Muscle of back (tissue), 11 donors: ENCODE measurements around the gene TCF19. TPM values are rescaled to one million over a fixed set of nuclear protein-coding genes. Genes with fewer than 3 reads are reported as not detected.
A peak's percentile ranks its signal among the peaks of the same experiment; 100 is the strongest.
"Not testable (repeated sequence)": the region's sequence is repeated elsewhere in the genome, so short reads cannot be mapped to it uniquely, and the experiment has no call there.

ENCODE experiments used
- DNase-seq, 3 donors: peaks; one replicate each; pipeline versions ENCODE4 v3.0.0 to v3.0.0-alpha.2; 2013
- polyA plus RNA-seq, 10 donors: library from polyadenylated mRNA; unstranded; fragments of 120-200 nt; gene quantifications; one replicate each; pipeline ENCODE4 v1.2.1, GENCODE V29; 2013; ENCODE audit not compliant: insufficient read length in 10 of 10

TCF19 gene
- polyA plus RNA-seq, 10 donors = 9.2 to 18.9 (median 11.9) TPM

DNA sequence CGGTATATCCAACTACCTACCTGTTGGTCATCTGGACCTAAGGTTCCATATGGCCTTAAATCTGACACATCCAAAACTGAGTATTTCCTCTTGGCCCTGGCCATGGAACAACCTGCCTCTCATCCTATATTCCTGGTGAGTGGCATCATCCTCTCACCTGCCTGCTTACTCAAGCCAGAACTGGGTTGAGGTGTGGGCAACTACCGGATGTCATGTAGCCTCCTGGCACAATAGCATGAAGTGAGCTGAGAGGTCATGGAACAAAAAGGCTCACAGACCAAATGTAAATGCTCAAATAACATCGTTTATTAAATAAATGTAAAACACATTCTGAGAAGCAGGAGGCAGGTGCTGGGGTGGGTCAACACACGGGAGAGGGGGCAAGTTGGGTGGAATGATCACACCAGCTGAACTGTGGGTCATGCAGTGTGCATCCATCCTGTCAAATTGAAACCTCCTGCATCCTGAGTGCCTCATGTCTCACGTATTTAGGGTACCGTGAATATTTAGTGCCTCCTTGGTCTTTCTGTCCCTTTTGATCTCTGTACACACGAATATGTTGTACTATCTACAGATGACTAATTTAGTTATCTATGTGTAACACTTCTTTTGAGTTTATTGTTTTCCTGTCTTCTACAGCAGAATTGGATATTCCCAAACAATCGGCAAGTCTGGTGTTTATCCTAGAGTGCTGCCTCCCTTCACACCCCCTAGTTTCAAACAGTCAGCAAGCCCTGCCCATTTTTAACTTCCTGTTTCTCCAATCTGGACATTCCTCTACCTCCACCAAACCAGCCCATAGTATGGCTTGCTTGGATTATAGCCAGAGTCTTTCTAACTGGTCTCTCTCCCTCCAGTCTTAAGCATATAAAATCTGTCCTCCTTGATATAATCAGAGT lies 20.0 kb downstream of the TCF19 start:
- no peak for DNase-seq

DNA sequence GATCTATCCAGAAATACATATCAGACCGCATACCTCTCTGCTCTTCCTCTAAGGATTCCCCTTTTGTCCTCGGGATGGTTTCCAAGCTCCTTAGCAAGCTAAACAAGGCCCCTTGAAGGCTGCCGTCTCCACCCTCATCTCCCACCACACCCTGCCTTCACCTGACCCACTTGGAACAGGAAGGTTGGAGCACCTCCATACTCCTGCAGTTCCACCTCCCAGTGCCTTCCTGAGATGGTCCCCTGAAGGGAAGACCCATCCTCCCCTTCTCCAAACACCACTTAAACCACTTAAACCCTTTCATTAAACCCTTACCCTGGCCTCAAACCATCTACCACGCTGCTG lies 20.6 kb downstream of the TCF19 start:
- DNase-seq = no peak

DNA sequence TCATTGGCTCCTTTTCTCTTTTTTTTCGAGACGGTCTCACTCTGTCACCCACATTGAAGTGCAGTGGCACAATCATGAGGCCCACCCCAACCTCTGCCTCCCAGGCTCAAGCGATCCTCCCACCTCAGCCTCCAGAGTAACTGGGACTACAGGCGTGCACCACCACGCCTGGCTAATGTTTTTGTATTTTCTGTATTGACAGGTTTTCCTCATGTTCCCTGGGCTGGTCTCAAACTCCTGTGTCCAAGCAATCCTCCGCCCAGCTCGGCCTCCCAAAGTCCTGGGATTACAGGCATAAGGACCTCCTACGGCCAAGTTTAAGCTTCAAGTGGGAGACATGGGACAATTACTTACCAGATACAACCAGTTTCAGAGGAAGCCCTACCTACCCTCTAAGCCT lies 21.5 kb downstream of the TCF19 start:
- DNase-seq = no peak

DNA sequence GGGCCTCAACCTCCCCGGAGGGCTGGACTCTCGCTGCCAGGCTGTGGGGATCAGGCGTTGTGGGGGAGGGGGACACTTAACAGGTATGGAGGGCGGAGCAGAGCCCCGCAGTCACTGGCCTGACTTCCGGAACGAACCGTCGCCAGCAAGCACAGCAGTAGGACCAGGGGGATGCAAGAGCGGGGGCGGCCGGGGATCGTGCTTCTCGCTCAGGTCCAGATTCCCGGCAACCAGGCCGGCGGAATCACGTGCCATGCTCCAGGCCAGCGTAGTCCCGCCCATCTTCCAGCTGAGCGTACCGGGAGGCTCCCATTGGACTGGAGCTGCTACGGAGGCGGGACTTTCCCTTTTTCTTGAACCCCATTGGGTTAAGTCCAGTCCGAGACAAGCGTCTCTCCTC lies 22.1 kb downstream of the TCF19 start:
- peak; percentile 46 to 85 (median 56) for DNase-seq

DNA sequence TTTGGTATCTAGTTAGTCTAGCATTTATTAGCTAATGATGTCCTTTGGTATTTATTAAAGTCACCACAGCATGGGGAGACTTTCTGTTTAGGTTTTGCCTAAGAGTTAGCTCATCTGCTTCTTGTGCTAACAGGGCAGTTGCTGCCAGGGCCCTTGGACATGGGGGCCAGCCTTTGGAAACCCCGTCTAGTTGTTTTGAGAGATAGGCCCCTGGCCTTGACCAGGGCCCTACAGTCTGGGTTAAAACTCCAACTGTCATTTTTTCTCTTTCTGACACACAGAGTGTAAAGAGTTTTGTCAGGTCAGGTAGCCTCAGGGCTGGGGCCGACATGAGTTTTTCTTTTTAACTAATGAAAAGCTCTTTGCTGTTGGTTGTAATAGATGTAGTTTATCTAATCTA lies 24.9 kb downstream of the TCF19 start:
- DNase-seq = not testable (repeated sequence)

DNA sequence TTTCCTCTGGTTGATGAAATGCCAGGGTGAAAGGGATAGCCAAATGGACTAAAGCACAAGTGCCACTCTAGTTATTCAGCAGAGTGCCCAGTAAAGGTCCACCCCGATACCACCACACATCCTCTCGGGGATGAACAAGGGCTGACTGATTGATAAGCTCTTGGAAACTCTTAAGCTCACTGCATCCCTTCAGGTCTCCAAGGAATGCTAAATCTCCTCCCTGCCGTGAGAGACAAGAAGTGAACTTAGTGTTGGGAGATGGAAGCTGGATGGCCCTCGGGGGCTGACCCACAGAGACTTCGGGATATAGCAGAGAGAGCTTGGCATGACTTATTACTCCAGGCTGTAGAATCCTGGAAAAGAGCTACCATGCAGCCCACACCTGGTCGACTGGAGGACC lies 25.5 kb downstream of the TCF19 start:
- not testable (repeated sequence) for DNase-seq

DNA sequence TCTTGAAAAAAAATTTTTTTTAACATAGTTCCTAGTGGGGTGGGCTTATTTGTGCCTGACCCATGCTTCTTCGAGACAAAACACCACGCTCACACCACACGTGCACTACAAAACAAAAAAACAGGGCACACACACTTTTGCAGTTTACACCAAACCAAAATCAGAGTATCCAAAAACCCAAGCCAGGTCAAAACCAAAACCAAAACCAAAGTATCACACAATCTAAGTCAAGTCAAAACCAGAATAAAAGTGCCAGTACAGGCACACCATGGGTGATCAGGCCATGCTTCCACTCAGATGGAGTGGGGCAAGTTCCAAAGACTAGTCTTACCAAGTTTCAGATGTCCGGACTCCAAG lies 27.3 kb downstream of the TCF19 start:
- DNase-seq = not testable (repeated sequence)

DNA sequence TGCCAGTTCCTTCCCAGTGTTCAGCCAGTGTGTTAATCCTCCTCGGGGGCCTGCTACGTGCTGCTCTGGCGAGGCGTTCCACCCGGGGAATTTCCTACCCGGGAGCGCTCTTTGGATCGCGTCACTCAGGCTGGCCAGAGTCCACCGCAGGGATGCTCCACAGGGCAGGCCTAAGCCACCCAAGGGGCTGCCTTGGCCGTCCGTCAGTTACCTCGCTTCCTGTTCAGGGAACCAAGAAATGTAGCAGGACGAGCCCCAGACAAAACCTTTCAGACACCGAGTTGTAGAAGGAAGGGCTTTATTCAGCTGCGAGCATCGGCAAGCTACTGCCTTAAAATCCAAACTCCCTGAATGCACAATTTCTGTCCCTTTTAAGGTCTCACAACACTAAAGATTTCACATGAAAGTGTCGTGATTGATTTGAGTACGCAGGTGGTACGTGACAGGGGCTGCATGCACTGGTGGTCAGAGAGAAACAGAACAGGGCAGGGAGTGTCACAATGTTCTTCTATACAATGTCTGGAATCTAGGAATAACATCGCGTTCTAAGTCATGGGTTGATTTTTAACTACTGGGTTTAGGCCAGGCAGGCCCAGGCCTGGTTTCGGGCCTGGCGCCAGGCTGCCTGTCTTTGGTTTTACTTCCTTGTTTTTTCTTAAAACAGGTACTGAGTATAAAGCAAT lies 27.8 kb downstream of the TCF19 start:
- peak in 1 of 3 donors; percentile 22 for DNase-seq

DNA sequence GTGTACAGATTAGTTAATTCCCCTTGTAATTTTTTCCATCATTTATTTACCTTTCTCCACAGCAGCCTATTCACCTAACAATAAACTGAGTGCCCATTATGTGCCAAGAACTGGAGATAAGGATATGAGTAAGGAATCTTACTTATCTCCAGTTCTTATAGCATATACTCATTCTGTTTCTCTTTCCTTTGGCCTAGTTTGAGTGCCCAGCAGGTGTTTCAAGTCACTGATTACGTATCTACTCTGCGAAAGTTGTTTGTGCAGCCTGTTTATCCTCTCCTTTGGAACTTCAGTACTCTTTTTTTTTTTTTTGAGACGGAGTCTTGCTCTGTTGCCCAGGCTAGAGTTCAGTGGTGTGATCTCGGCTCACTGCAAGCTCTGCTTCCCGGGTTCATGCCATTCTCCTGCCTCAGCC lies 29.4 kb downstream of the TCF19 start:
- no peak for DNase-seq

DNA sequence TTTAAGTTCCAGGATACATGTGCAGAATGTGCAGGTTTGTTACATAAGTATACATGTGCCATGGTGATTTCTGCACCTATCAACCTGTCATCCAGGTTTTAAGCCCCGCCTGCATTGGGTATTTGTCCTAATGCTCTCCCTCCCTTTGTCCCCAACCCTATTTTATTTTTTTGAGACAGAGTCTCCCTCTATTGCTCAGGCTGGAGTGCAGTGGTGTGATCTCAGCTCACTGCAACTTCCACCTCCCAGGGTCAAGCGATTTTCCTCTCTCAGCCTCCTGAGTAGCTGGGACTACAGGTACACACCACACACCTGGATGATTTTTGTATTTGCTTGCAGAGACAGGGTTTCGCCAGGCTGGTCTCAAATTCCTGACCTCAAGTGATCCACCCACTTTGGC lies 30.8 kb downstream of the TCF19 start:
- not testable (repeated sequence) for DNase-seq

DNA sequence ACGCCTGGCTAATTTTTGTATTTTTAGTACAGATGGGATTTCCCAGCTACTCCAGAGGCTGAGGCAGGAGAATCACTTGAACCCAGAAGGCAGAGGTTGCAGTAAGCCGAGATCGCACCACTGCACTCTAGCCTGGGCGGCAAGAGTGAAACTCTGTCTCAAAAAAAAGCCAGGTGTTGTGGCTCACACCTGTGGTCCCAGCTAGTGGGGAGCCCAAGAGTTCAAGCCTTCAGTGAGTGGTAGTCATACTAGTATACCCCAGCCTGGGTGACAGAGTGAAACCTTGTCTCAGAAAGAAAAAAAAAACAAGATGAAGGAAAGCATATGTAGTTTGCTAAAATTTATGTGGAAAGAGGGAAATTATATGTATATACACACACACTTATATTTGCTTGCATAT lies 32.1 kb downstream of the TCF19 start:
- no peak for DNase-seq

DNA sequence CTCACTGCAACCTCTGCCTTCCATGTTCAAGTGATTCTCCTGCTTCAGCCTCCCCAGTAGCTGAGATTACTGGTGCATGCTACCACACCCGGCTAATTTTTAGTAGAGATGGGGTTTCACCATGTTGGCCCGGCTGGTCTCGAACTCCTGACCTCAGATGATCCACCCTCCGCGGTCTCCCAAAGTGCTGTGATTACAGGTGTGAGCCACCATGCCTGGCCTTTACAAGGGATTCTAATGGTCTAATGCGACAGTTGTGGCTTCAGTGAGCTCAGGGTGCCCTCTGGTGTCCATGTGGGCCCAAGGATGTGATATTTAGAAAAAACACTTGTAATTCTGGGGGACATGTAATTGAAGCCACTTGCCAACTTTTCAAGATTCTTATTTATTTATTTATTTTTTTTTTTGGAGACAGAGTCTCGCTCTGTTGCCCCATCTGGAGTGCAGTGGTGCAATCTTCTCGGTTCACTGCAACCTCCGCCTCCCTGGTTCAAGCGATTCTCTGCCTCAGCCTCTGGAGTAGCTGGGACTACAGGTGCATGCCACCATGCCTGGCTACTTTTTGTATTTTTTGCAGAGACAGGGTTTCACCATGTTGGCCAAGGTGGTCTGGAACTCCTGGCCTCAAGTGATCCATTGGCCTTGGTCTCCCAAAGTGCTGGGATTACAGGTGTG lies 34.2 kb downstream of the TCF19 start:
- DNase-seq = peak; percentile 50 to 77 (median 56)

DNA sequence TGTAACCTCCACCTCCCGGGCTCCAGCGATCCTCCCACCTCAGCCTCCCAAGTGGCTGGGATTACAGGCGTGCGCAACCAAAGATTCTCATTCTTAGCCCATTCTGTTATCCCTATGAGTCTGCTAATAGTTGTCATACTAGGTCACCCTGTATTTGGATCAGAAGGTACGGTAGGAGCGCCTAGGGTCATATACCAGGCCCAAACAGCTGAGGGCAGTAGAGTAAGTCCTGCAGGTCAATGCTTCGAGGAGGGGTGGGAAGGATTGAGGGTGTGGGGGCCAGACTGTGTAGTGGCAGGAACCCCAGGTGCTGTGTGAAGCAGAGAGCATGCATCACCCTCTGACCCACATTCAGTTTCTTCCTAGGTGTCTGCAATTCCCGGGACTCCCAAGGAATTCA lies 34.8 kb downstream of the TCF19 start:
- DNase-seq = no peak

DNA sequence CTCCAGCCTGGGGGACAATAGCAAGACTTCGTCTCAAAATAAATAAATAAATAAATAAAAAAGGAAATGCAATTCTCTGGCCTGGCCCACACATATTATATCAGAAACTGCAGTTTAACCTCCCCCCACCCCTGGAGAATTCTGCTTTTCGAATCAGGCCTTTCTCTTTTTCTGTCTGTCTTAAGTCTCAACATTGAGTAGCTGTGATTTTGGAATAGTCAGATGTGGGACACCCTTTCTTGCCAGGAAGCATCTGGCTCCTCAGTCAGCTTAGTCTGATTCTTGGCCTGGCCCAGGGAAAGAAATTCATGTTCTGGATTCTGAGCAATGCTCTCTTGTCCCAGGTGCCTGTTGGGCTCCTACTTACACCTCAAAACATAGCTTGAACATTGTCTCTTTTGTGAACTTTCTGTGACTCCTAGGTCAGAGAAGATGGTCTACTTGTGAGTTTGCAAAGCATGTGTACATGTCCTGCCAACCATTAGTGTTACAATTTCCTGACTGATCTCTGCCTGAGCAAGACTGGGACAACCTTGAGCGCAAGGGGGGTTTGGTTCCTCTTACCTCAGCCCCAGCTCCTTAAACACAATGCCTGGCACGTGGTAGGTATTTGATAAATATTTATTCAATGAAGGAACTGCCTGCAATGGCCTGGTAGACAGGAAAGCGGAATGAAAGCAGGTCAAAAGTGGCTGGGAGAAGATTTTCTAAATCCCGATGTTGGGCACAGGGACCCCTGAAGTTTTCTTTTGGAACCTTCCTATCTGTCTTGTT lies 35.9 kb downstream of the TCF19 start:
- DNase-seq = no peak

DNA sequence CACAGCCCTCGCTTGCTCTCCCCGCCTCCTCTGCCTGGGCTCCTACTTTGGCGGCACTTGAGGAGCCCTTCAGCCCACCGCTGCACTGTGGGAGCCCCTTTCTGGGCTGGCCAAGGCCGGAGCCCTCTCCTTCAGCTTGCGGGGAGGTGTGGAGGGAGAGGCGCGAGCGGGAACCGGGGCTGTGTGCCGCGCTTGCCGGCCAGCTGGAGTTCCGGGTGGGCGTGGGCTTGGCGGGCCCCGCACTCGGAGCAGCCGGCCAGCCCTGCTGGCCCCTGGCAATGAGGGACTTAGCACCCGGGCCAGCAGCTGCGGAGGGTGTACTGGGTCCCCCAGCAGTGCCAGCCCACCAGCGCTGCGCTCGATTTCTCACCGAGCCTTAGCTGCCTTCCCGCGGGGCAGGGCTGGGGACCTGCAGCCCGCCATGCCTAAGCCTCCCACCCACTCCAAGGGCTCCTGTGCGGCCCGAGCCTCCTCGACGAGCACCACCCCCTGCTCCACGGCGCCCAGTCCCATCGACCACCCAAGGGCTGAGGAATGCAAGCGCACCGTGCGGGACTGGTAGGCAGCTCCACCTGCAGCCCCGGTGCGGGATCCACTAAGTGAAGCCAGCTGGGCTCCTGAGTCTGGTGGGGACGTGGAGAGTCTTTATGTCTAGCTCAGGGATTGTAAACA lies 37.1 kb downstream of the TCF19 start:
- not testable (repeated sequence) for DNase-seq

DNA sequence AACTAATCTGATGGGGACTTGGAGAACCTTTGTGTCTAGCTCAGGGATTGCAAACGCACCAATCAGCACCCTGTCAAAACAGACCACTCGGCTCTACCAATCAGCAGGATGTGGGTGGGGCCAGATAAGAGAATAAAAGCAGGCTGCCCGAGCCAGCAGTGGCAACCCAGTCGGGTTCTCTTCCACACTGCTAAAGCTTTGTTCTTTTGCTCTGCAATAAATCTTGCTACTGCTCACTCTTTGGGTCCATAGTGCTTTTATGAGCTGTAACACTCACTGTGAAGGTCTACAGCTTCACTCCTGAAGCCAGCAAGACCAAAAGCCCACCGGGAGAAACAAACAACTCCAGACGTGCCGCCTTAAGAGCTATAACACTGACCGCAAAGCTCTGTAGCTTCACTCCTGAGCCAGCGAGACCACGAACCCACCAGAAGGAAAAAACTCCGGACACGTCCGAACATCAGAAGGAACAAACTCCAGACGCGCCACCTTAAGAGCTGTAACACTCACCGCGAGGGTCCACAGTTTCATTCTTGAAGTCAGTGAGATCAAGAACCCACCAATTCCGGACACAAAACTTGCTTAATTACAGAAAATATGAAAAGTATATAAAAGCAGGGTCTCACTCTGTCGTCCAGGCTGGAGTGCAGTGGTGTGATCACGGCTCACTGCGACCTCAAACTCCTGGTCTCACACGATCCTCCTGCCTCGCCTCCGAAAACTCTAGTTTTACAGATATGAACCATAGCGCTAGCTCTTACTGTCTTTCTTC lies 38.0 kb downstream of the TCF19 start:
- not testable (repeated sequence) for DNase-seq

DNA sequence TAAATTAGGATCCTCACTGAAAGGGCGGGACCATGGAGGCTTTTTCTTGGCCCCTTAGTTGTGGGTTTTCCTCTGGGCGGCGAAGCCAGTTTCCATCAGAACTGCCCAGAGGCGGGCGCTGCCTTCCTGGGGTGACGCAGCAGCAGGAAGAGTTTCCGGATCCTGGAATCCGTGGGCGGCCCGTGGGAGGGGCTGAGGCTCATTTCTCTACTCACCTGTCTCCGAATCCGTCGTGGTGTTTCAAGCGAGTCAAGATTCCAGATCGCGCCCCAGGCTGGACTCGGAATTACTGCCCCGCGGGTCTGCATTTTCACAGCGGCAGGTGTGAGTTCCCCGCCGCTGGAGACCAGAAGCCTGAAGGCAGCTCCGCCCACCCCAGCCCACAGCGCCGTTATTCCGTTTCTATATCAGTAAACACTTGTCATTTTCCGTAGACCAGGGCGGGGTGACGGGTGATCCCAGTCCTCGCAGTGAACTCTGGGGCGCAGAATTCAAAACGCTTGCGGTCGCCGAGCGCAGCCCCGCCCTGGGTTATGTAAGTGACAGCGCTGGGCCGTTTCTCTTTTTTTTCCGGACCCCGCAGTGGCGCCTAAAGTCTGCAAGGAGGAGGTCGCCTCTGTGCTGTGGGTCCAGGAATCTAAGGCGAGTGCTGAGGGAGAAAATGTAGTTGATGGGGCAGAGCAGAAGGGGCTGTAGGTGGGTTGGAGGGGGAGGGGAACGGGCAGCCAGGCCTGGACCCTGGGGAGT lies 39.3 kb downstream of the TCF19 start:
- peak; percentile 69 to 94 (median 86) for DNase-seq

DNA sequence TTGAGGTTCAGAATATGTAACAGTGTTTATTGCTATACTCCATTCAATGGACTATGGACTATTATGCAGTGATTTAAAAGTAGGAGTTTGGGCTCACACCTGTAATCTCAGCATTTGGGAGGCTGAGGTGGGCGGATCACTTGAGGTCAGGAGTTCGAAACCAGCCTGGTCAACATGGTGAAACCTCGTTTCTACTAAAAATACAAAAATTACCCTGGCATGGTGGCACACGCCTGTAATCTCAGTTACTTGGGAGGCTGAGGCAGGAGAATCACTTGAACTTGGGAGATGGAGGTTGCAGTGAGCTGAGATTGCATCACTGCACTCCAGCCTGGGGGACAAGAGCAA lies 40.7 kb downstream of the TCF19 start:
- DNase-seq = not testable (repeated sequence)

DNA sequence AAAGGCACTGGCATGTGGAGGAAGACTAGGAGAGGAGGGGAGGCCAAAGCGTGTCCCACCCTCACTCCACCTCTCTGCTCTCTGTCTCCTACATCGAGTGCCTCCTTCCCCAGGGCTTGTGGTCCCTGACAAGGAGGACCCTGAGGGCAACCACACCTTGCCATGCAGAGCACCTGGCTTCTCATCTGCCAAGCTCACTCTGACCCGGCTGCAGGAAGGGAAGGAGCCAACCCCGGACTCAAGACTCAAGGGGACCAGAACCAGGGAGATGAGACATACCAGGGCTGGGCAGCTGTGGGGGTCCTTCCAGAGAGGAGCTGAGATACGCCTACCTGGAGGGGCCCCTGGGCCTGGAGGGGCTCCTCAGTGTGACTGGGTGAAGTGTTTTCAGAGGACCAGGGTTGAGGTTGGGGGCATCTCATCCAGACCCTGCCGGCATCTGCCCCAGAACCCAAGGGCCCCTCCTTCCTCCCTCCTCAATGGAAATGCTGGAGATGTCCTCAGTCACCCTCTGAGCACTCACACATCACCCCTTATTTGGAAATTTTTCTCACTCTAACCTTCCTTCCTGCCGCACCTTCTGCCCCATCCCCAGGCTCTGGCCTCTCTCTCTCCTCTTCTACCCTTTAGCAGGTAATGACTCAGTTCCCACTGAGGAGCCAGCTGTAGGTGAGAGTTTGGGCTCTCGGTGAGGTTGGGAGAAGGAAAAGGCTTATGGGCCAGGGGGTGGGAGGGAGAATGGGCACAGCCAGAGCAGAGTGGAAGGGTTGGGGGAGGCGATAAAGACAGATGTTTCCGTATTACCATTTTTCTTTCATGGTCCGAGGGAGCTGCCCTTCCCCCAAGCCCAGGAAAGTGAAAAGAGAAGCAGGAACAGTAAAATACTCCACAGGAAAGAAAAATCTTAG lies 44.1 kb downstream of the TCF19 start:
- no peak for DNase-seq
